ENCODE measurements around the gene PIGW.

The PIGW gene

DNA sequence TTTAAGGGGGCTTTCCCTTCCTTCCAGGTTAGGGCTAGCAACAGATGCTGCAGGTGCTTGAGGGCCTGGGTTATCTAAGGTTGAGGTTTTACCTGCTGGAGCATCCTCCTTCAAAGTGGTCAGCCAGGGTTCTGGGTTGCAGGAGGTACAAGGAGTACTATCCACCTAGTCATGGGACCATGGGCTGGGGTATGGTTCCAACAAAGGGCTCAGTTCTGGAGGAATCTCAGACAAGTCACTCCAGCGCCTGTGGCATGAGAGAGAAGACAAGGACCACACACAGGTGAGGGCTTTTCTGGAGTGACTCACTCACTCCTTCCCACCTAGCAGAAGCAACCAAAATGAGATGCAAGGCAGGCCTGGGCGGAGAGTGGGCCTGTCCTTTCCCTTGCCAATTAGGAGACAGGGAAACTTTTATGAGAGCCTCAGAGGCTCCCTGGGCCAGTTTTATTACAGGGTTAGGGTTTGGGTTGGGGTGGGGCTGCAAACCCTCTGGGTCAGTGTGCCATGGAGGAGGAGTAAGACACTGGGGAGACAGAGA, 2.3 kb upstream of the PIGW start:
- DNase-seq (ENCODE audit: low read depth): no peak
- no peak overlapping the region for H3K4me3 ChIP-seq (ENCODE audit: control insufficient read depth, low read depth, low read length)
- TF ChIP-seq, protein P1, sequence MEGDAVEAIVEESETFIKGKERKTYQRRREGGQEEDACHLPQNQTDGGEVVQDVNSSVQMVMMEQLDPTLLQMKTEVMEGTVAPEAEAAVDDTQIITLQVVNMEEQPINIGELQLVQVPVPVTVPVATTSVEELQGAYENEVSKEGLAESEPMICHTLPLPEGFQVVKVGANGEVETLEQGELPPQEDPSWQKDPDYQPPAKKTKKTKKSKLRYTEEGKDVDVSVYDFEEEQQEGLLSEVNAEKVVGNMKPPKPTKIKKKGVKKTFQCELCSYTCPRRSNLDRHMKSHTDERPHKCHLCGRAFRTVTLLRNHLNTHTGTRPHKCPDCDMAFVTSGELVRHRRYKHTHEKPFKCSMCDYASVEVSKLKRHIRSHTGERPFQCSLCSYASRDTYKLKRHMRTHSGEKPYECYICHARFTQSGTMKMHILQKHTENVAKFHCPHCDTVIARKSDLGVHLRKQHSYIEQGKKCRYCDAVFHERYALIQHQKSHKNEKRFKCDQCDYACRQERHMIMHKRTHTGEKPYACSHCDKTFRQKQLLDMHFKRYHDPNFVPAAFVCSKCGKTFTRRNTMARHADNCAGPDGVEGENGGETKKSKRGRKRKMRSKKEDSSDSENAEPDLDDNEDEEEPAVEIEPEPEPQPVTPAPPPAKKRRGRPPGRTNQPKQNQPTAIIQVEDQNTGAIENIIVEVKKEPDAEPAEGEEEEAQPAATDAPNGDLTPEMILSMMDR (conservative IDR thresholded peaks at IDR 0.05; ENCODE audit: control insufficient read depth, insufficient read depth, low read depth, low read length): no peak

- H3K4me3 ChIP-seq (ENCODE audit: control insufficient read depth, low read depth, low read length): peak overlapping the region; percentile 87
- peak; percentile 53 for DNase-seq (ENCODE audit: low read depth)
- TF ChIP-seq, protein P1 (conservative IDR thresholded peaks at IDR 0.05; ENCODE audit: control insufficient read depth, insufficient read depth, low read depth, low read length): peak; percentile 46
Observed at GRCh38 chr17:36533935-36534839, 600 bp upstream of the PIGW start.

GRCh38 chr17:36535669-36536081, 888 bp downstream of the PIGW start:
- peak overlapping the region; percentile 87 for H3K4me3 ChIP-seq (ENCODE audit: control insufficient read depth, low read depth, low read length)
- DNase-seq (ENCODE audit: low read depth): no peak
- TF ChIP-seq, protein P1 (conservative IDR thresholded peaks at IDR 0.05; ENCODE audit: control insufficient read depth, insufficient read depth, low read depth, low read length): no peak

GRCh38 chr17:36540696-36541095, 5.9 kb downstream of the PIGW start:
- TF ChIP-seq, protein P1 (conservative IDR thresholded peaks at IDR 0.05; ENCODE audit: control insufficient read depth, insufficient read depth, low read depth, low read length): no peak
- DNase-seq (ENCODE audit: low read depth): no peak
- no peak overlapping the region for H3K4me3 ChIP-seq (ENCODE audit: control insufficient read depth, low read depth, low read length)

- DNase-seq (ENCODE audit: low read depth): no peak
- TF ChIP-seq, protein P1 (conservative IDR thresholded peaks at IDR 0.05; ENCODE audit: control insufficient read depth, insufficient read depth, low read depth, low read length): no peak
- no peak overlapping the region for H3K4me3 ChIP-seq (ENCODE audit: control insufficient read depth, low read depth, low read length)
Observed at GRCh38 chr17:36542755-36543154, 8.0 kb downstream of the PIGW start.

DNA sequence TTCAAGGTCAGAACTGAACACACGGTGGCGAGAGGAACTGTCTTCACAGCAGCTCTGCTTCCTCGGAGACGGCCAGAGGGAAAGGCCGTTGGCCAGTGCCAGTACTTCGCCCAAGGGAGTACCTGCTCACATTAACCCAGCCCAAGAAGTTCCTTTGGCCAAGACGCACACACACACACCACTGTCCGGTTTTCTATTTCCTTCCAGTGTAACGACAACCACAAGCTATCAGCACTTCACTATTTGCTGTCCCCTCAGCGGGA, 9.2 kb downstream of the PIGW start:
- H3K4me3 ChIP-seq (ENCODE audit: control insufficient read depth, low read depth, low read length): peak overlapping the region; percentile 95
- peak; percentile 64 for DNase-seq (ENCODE audit: low read depth)
- TF ChIP-seq, protein P1 (conservative IDR thresholded peaks at IDR 0.05; ENCODE audit: control insufficient read depth, insufficient read depth, low read depth, low read length): peak; percentile 27

All from fibroblast of mammary gland (primary cell).